ENCODE measurements around the gene RRP1.

RRP1 gene, protein sequence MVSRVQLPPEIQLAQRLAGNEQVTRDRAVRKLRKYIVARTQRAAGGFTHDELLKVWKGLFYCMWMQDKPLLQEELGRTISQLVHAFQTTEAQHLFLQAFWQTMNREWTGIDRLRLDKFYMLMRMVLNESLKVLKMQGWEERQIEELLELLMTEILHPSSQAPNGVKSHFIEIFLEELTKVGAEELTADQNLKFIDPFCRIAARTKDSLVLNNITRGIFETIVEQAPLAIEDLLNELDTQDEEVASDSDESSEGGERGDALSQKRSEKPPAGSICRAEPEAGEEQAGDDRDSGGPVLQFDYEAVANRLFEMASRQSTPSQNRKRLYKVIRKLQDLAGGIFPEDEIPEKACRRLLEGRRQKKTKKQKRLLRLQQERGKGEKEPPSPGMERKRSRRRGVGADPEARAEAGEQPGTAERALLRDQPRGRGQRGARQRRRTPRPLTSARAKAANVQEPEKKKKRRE

DNA sequence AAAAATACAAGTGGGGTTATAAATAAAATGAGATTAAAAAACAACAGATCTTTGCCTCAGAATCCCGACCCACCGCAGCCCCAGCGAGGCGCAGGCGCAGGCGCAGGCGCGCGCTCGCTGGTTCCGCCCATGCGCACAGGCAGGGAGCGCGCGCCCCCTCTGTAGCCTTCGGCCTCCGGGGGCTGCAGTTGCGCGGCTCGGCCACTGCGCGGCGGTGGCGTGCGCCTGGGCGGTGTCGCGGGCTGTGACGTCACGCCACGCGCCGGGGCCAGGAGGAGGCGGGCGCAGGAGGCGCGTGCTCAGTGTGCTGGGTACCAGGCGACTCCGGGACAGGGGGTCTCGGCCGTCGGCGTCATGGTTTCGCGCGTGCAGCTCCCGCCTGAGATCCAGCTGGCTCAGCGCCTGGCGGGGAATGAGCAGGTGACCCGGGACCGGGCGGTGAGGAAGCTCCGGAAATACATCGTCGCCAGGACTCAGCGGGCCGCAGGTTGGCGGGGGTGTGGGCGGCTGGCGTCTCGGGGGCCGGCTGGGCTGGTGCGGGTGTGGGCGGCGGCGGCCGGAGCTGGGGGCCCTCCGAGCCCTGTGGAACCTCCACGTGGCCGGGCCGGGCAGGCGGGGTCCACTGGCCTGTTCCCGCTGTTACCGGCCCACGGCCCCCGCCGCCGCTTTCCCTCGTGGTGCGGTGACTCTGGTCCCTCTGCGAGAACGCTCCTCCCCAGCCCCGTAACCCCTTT is at the start of gene RRP1:
Gene RRP1 (plus strand): TSS at position 302 of the 734 bp plus-strand sequence. CDS start 53 bp downstream, at position 355.
- Histone ChIP-seq H3K36me3 (ENCODE audit: insufficient read depth, low read length) (peaks cover 39% of the 10 kb centered on the region), H3K4me3 (peak within 1 kb of the TSS; percentile 83), H3K9ac (ENCODE audit: insufficient read length) (peak within 1 kb of the TSS; percentile 79), H3K9me3 (ENCODE audit: low read depth, low read length) (no peaks in the 10 kb centered on the region), H3K27ac (peak within 1 kb of the TSS; percentile 71)
- TF ChIP-seq POLR2AphosphoS5 (IDR thresholded peaks at IDR 0.05; ENCODE audit: borderline replicate concordance, low read depth, low read length) (peak; percentile 93), FOXP2 (optimal IDR thresholded peaks at IDR 0.05; ENCODE audit: control extremely low read depth, extremely low read length, insufficient read depth) (no peak), EZH2 (IDR thresholded peaks at IDR 0.05) (no peak)
- no peak for DNase-seq (ENCODE audit: low read depth, low spot score)

DNA sequence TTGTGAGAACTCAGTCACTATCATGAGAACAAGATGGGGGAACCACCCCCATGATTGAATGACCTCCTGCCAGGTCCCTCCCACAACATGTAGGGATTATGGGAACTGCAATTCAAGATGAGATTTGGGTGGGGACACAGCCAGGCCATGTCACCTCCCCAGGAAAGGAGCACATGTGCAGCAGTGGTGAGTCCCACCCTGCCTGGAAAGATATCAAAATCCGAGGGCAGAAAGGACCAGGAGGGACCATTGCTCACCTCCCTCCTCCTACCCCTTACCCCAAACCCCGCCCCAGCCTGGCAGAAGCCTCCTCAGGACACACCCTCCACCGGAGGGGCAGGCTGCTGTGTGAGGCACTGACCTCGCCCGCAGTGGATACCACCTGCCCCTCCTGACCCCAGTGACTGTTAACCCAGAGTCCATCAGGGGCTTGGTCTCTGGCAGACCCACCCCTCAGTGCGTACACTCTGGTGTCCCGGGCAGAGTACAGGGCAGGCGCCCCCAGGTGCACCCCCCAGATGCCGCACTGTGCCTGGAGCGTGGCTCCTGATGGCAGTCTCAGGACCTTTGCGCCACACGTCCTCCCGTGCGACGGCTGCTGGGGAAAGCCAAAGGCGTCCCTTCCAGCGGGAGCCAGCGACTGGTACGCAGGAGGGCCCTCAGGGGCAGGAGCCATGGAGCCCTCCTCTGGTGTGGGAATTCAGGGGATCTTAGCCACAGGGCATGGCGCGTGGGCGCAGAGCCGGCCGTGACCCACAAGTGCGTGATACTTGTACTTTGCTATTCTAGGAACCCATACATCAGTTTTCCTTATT is 49.5 kb upstream of the RRP1 start:
- Histone ChIP-seq H3K9ac (ENCODE audit: insufficient read length) (no peak overlapping the region), H3K4me3 (no peak overlapping the region), H3K9me3 (ENCODE audit: low read depth, low read length) (no peaks in the 10 kb centered on the region), H3K27ac (no peak overlapping the region), H3K36me3 (ENCODE audit: insufficient read depth, low read length) (no peaks in the 10 kb centered on the region)
- TF ChIP-seq POLR2AphosphoS5 (IDR thresholded peaks at IDR 0.05; ENCODE audit: borderline replicate concordance, low read depth, low read length): no peak
- no peak for TF ChIP-seq EZH2 (IDR thresholded peaks at IDR 0.05)
- no peak for TF ChIP-seq FOXP2 (optimal IDR thresholded peaks at IDR 0.05; ENCODE audit: control extremely low read depth, extremely low read length, insufficient read depth)
- DNase-seq (ENCODE audit: low read depth, low spot score): no peak

DNA sequence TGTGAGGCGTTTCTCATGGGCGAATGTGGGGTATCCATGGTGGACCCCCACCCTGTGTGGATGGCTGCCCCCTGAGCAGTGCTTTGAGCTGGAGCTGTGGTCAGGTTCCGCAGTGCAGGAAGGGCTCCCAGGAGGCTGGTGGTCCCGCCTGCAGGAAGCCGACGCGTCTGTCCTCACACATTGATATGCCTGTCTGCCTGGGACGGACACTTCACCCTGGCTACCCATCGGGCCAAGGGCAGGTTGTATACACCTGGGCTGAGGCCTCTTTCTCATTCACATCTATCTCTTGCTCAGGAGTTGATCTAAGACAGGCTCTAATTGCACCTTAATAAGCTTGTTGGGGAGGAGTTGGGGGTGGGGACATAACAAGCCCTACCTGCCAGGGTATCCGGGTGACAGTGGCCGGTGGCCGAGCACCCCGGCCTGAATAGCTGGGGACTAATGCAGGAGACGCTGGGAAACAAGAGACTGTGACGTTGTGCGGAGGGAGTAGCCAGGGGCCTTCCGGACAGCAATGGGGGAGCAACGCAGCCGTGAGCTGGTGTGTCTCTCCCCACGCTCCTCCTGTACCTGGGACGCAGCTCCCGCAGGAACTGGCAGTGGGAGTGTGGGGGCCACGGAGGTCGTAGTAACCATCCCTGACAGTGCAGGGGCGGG is 48.8 kb upstream of the RRP1 start:
- Histone ChIP-seq H3K9ac (ENCODE audit: insufficient read length) (no peak overlapping the region), H3K27ac (no peak overlapping the region), H3K9me3 (ENCODE audit: low read depth, low read length) (no peaks in the 10 kb centered on the region), H3K4me3 (no peak overlapping the region), H3K36me3 (ENCODE audit: insufficient read depth, low read length) (no peaks in the 10 kb centered on the region)
- DNase-seq (ENCODE audit: low read depth, low spot score): no peak
- no peak for TF ChIP-seq FOXP2 (optimal IDR thresholded peaks at IDR 0.05; ENCODE audit: control extremely low read depth, extremely low read length, insufficient read depth)
- TF ChIP-seq EZH2 (IDR thresholded peaks at IDR 0.05): no peak
- TF ChIP-seq POLR2AphosphoS5 (IDR thresholded peaks at IDR 0.05; ENCODE audit: borderline replicate concordance, low read depth, low read length): no peak

DNA sequence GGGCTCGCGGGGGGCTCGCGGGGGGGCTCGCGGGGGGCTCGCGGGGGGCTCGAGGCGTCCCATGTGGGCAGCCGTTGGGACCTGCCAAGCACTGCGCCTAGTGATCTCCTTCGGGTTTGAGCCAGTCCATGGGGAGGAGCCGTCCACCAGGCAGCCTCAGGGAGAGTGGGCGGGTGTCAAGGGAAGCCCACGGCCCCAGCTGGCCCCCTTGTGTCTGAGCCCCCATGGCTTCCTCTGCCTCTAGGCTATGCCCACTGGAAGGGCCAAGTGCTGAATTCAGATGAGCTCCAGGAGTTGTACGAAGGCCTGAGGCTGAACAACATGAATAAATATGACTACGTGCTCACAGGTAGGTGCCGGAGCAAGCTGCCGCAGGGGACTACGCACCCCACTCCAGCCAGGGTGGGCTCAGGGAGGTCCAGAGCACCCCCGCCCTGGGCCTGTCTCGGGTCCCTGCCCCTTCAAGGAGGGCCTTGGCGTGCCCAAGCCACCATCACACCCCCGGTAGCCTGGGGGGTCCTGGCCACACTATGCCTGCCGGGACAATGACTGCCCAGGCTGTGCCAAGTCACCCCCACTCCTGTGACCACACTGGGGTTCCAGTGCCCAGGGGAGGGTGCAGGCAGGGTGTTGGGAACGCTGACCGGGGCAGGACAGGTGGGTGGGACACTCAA is 47.8 kb upstream of the RRP1 start:
- Histone ChIP-seq H3K27ac (no peak overlapping the region), H3K36me3 (ENCODE audit: insufficient read depth, low read length) (no peaks in the 10 kb centered on the region), H3K9me3 (ENCODE audit: low read depth, low read length) (no peaks in the 10 kb centered on the region), H3K4me3 (no peak overlapping the region), H3K9ac (ENCODE audit: insufficient read length) (no peak overlapping the region)
- DNase-seq (ENCODE audit: low read depth, low spot score): no peak
- no peak for TF ChIP-seq EZH2 (IDR thresholded peaks at IDR 0.05)
- no peak for TF ChIP-seq FOXP2 (optimal IDR thresholded peaks at IDR 0.05; ENCODE audit: control extremely low read depth, extremely low read length, insufficient read depth)
- TF ChIP-seq POLR2AphosphoS5 (IDR thresholded peaks at IDR 0.05; ENCODE audit: borderline replicate concordance, low read depth, low read length): no peak

DNA sequence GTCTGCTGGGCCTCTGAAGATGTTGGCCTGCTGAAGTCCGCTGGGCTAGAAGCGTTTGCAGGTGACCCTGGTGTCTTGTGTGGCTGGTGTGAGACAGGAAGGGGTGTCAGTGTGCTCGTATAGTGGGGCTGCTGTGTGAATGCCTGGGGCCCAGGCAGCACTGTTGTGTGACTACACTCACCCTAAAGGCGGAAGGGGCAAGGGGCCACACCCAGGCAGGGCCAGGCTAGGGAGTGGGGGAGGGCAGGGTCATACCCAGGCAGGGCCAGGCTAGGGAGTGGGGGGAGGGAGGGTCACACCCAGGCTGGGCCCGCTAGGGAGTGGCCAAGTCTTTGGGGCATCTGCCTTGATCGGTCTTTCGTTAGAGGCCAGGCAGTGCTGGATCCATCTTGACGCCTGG is 45.4 kb upstream of the RRP1 start:
- no peak for DNase-seq (ENCODE audit: low read depth, low spot score)
- no peaks in the 10 kb centered on the region for H3K36me3 ChIP-seq (ENCODE audit: insufficient read depth, low read length)
- H3K4me3 ChIP-seq: no peak overlapping the region
- no peaks in the 10 kb centered on the region for H3K9me3 ChIP-seq (ENCODE audit: low read depth, low read length)
- H3K9ac ChIP-seq (ENCODE audit: insufficient read length): no peak overlapping the region
- no peak overlapping the region for H3K27ac ChIP-seq
- TF ChIP-seq POLR2AphosphoS5 (IDR thresholded peaks at IDR 0.05; ENCODE audit: borderline replicate concordance, low read depth, low read length) (no peak), FOXP2 (optimal IDR thresholded peaks at IDR 0.05; ENCODE audit: control extremely low read depth, extremely low read length, insufficient read depth) (no peak), EZH2 (IDR thresholded peaks at IDR 0.05) (no peak)

DNA sequence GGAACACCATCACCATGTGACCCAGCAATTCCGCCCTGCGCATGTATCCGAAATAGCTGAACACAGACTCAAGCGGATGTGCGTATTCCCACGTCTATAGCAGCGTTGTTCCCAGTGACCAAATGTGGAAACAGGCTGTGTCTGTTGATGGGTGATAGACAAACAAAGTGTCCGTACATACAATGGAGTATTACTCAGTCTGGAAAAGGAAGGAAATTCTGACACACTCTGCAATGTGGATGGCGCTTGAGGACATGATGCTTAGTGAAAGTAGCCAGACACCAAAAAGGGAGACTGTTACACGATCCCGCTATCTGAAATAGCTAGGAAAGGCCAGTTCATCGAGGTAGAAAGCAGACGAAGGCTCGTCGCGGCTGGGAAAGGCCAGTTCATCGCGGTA is 44.7 kb upstream of the RRP1 start:
- TF ChIP-seq POLR2AphosphoS5 (IDR thresholded peaks at IDR 0.05; ENCODE audit: borderline replicate concordance, low read depth, low read length) (no peak), EZH2 (IDR thresholded peaks at IDR 0.05) (no peak), FOXP2 (optimal IDR thresholded peaks at IDR 0.05; ENCODE audit: control extremely low read depth, extremely low read length, insufficient read depth) (no peak)
- no peaks in the 10 kb centered on the region for H3K9me3 ChIP-seq (ENCODE audit: low read depth, low read length)
- no peaks in the 10 kb centered on the region for H3K36me3 ChIP-seq (ENCODE audit: insufficient read depth, low read length)
- H3K4me3 ChIP-seq: no peak overlapping the region
- H3K27ac ChIP-seq: no peak overlapping the region
- no peak for DNase-seq (ENCODE audit: low read depth, low spot score)
- H3K9ac ChIP-seq (ENCODE audit: insufficient read length): no peak overlapping the region

DNA sequence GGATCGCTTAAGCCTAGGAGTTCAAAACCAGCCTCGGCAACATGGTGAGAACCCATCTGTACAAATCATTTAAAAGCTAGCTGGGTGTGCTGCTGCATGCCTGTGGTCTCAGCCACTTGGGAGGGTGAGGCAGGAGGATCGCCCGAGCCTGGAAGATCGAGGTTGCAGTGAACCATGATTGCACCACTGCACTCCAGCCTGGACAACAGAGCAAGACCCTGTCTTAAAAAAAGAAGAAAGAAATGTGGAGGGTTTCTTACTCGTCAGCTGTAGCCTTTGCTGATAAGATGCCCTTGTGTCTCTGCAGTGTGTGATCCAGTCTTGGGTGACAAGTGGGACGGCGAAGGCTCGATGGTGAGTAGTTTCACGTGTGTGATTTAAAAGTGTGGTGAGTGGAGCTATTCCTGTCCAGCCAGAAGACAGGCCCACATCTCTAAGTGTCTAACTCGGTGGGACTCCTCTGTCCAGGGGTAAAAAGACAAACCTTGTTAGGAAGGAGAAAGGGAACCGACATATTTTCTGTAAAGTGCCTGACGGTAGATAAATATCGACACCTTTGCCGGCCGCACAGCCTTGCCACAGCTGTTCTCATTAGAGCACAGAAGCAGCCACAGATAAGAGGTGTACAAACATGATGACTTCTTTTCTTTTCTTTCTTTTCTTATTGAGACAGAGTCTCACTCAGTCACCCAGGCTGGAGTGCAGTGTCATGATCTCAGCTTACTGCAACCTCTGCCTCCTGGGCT is 43.4 kb upstream of the RRP1 start:
- TF ChIP-seq FOXP2 (optimal IDR thresholded peaks at IDR 0.05; ENCODE audit: control extremely low read depth, extremely low read length, insufficient read depth): no peak
- TF ChIP-seq EZH2 (IDR thresholded peaks at IDR 0.05): no peak
- TF ChIP-seq POLR2AphosphoS5 (IDR thresholded peaks at IDR 0.05; ENCODE audit: borderline replicate concordance, low read depth, low read length): no peak
- H3K9me3 ChIP-seq (ENCODE audit: low read depth, low read length): no peaks in the 10 kb centered on the region
- no peak overlapping the region for H3K4me3 ChIP-seq
- no peaks in the 10 kb centered on the region for H3K36me3 ChIP-seq (ENCODE audit: insufficient read depth, low read length)
- H3K27ac ChIP-seq: no peak overlapping the region
- no peak for DNase-seq (ENCODE audit: low read depth, low spot score)
- no peak overlapping the region for H3K9ac ChIP-seq (ENCODE audit: insufficient read length)

Measured in SK-N-MC (cell line).